Mesendoderm (in vitro differentiated cells): ENCODE measurements around the gene ADCY3.

Source experiments
- DNase-seq: peaks from one replicate; pipeline ENCODE4 v3.0.0; 2013
- H2AK5ac ChIP-seq: 2 replicates; pipeline ENCODE4 v1.6.1; 2013; ENCODE audit warnings: low read length, inconsistent platforms
- H2BK120ac ChIP-seq: 2 replicates; pipeline ENCODE4 v1.6.1; 2013; ENCODE audit warnings: low read depth, mild to moderate bottlenecking, low read length, moderate library complexity, mixed read lengths
- H2BK15ac ChIP-seq: replicated peaks from 2 replicates; pipeline ENCODE4 v1.6.1; 2013; ENCODE audit warnings: low read depth, mild to moderate bottlenecking, moderate library complexity
- H2BK5ac ChIP-seq: 2 replicates; pipeline ENCODE4 v1.6.1; 2013; ENCODE audit warnings: low read length, inconsistent platforms
- H3K18ac ChIP-seq: 2 replicates; pipeline ENCODE4 v1.6.1; 2013; ENCODE audit warnings: mild to moderate bottlenecking, low read length, mixed read lengths
- H3K23ac ChIP-seq: one replicate; pipeline ENCODE4 v1.6.1; 2013; ENCODE audit warnings: low read length
- H3K27ac ChIP-seq: 2 replicates; pipeline ENCODE4 v1.5.1; 2013; ENCODE audit warnings: low read depth, mild to moderate bottlenecking, inconsistent platforms, low read length, moderate library complexity
- H3K27me3 ChIP-seq: 2 replicates; pipeline ENCODE4 v1.6.1; 2013; ENCODE audit warnings: low read length, control low read depth, mild to moderate bottlenecking, inconsistent platforms; ENCODE audit not compliant: insufficient read depth, poor library complexity
- H3K36me3 ChIP-seq: 2 replicates; pipeline ENCODE4 v1.6.1; 2013; ENCODE audit warnings: low read length, inconsistent platforms; ENCODE audit not compliant: control insufficient read depth, insufficient read depth
- H3K4ac ChIP-seq: one replicate; pipeline ENCODE4 v1.6.1; 2013; ENCODE audit warnings: low read depth, mild to moderate bottlenecking, low read length, moderate library complexity
- H3K4me1 ChIP-seq: 2 replicates; pipeline ENCODE4 v1.6.1; 2013; ENCODE audit warnings: low read depth, low read length, inconsistent platforms; ENCODE audit not compliant: control insufficient read depth
- H3K4me2 ChIP-seq: 2 replicates; pipeline ENCODE4 v1.6.1; 2013; ENCODE audit warnings: low read length
- H3K4me3 ChIP-seq: 2 replicates; pipeline ENCODE4 v1.5.1; 2013; ENCODE audit warnings: mild to moderate bottlenecking, low read length
- H3K56ac ChIP-seq: one replicate; pipeline ENCODE4 v1.6.1; 2013; ENCODE audit warnings: low read length
- H3K79me1 ChIP-seq: 2 replicates; pipeline ENCODE4 v1.6.1; 2013; ENCODE audit warnings: low read length, inconsistent platforms
- H3K79me2 ChIP-seq: 2 replicates; pipeline ENCODE4 v1.6.1; 2013; ENCODE audit warnings: mild to moderate bottlenecking, low read length; ENCODE audit not compliant: control insufficient read depth, insufficient read depth
- H3K9ac ChIP-seq: 2 replicates; pipeline ENCODE4 v1.6.1; 2013; ENCODE audit warnings: low read length, inconsistent platforms
- H4K5ac ChIP-seq: one replicate; pipeline ENCODE4 v1.6.1; 2013; ENCODE audit warnings: low read length
- H4K8ac ChIP-seq: one replicate; pipeline ENCODE4 v1.6.1; 2013; ENCODE audit warnings: low read depth, mild to moderate bottlenecking, control low read depth, low read length, moderate library complexity
- WGBS: extraction: QIAGEN DNeasy Blood & Tissue Kit; methylation state at CpG from one replicate; pipeline ENCODE4 v1.1.7; 2013; ENCODE audit warnings: low lambda C conversion rate, missing lambda C conversion rate; ENCODE audit not compliant: insufficient coverage; ENCODE audit errors: extremely low coverage; 5-methylcytosine and 5-hydroxymethylcytosine counted together

ADCY3 gene

DNA sequence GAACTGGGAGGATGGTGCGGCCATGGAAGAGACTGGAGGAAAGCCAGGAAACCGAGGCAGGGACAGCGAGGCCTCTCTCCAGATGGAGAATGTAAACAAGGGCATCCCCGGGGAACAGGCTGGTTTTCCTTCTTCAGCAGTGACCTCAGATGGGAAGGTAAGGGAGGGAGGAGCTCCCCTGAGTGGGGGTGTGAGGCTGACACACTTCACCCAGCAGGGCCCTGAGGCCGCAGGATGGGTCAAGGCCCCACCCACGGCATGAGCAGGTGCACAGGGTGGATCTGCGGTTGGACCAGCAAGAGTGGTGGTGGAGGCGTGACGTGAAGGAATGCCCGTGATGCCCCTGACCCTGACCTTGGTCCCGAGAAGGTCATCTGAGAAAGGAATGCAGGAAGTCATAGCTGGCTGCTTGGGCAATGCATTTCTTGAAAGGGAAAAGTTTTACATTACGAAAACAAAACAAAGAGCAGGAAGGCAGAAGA is 48.1 kb downstream of the ADCY3 start:
- Histone ChIP-seq H3K4me2 (no peak overlapping the region), H3K79me2 (no peaks in the 10 kb centered on the region), H3K9ac (no peak overlapping the region), H4K8ac (no peak overlapping the region), H3K4me1 (no peaks in the 10 kb centered on the region), H3K27me3 (no peaks in the 10 kb centered on the region), H4K5ac (no peak overlapping the region), H2AK5ac (no peak overlapping the region), H3K56ac (no peak overlapping the region), H3K4me3 (no peak overlapping the region), H2BK120ac (no peak overlapping the region), H2BK15ac (no peak overlapping the region), H3K23ac (no peak overlapping the region), H3K4ac (no peak overlapping the region), H3K18ac (no peak overlapping the region), H3K79me1 (no peaks in the 10 kb centered on the region), H2BK5ac (no peak overlapping the region), H3K36me3 (no peaks in the 10 kb centered on the region), H3K27ac (no peak overlapping the region)
- peak; percentile 24 for DNase-seq
- WGBS = no CpG with 5 or more reads among the region's 12 CpGs

DNA sequence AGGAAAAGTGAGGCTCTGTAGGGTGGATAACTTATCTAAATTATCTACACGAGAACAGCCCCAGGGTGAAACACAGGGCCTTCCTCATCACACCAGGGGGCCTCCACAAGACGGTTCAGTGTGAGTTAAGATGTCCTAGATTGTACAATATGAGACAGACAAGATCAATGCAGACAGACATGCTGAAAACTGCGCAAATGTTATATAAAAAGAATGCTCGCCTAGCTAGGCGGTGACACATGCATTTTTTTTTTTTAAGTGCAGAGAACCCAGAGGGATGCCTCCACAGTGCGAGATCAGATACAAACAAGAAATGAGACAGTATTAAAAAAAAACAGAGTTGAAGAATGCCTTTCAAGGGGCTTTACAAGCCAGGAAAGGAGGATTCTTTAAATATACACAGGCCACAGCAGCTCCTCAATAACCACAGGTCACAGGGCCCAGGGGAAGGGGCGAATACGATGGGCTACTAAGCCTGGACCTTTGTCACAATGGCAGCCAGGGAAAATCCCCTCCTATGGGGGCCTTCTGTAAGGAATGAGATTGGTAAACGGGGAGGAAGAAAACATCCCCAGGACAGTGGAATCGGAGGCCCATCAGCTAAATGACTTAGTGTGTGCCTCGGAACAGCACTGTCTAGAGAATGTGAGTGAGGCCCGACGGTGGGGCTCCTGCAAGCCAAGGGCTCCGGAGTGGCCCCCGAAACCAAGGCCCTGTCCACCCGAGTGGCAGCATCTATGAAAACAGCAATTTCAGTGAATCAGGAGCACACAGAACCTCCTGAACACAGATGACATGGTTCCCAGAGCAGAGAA is 48.9 kb downstream of the ADCY3 start:
- H4K5ac ChIP-seq = no peak overlapping the region
- no peak overlapping the region for H2BK5ac ChIP-seq
- no peak overlapping the region for H3K23ac ChIP-seq
- H2BK120ac ChIP-seq = no peak overlapping the region
- no peaks in the 10 kb centered on the region for H3K27me3 ChIP-seq
- H3K4ac ChIP-seq = no peak overlapping the region
- H4K8ac ChIP-seq = no peak overlapping the region
- no peak overlapping the region for H3K4me2 ChIP-seq
- H3K36me3 ChIP-seq = no peaks in the 10 kb centered on the region
- H2BK15ac ChIP-seq = no peak overlapping the region
- H3K18ac ChIP-seq = no peak overlapping the region
- no peak overlapping the region for H3K56ac ChIP-seq
- H3K9ac ChIP-seq = no peak overlapping the region
- no peak overlapping the region for H2AK5ac ChIP-seq
- no CpG with 5 or more reads among the region's 16 CpGs for WGBS
- H3K4me1 ChIP-seq = no peaks in the 10 kb centered on the region
- H3K4me3 ChIP-seq = no peak overlapping the region
- no peaks in the 10 kb centered on the region for H3K79me1 ChIP-seq
- DNase-seq = no peak
- no peaks in the 10 kb centered on the region for H3K79me2 ChIP-seq
- H3K27ac ChIP-seq = no peak overlapping the region

DNA sequence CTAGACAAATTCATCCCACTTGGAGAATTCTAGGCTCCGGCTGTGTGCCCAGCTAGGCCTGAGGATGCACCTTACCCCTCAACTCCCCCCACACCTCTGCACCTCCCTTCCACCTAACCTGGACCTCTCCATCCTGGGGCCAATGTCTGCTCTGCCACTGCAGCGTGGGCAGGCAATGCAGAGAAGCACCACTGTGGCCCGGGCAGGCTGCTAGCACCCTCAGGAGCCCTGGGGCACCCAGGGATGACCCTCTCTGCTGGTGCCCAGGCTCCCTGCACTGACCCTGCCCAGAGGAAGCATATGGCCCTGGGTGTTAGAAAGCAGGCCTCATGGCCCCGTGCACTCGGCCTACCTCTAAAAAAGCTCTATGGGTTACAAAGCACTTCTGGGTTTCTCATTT is 49.6 kb downstream of the ADCY3 start:
- Histone ChIP-seq H3K4me1 (no peaks in the 10 kb centered on the region), H2AK5ac (no peak overlapping the region), H2BK15ac (no peak overlapping the region), H4K5ac (no peak overlapping the region), H3K4me2 (no peak overlapping the region), H3K18ac (no peak overlapping the region), H3K56ac (no peak overlapping the region), H3K4me3 (no peak overlapping the region), H2BK120ac (no peak overlapping the region), H3K4ac (no peak overlapping the region), H3K27me3 (no peaks in the 10 kb centered on the region), H3K23ac (no peak overlapping the region), H3K79me1 (no peaks in the 10 kb centered on the region), H3K9ac (no peak overlapping the region), H3K36me3 (no peaks in the 10 kb centered on the region), H4K8ac (no peak overlapping the region), H3K79me2 (no peaks in the 10 kb centered on the region), H3K27ac (no peak overlapping the region), H2BK5ac (no peak overlapping the region)
- no peak for DNase-seq
- no CpG with 5 or more reads among the region's 5 CpGs for WGBS

DNA sequence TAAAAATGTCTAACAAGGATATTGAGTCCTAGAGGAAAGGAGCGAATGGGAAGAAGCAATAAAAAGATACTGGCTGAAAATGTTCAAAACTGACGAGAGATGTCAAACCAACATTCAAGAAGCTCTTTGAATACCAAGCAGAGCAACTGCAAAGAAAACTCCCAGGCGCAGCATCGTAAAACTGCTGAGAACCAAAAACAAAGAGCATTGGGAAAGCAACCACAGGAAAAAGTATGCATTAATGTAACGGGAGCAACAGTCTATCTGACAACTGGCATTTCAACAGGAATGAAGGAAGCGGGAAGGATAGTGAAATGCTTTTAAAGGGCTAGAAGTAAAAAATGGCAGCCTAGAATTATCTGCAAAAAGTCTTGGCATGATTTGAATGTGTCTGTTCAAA is 53.1 kb downstream of the ADCY3 start:
- no CpG with 5 or more reads among the region's 6 CpGs for WGBS
- H3K4ac ChIP-seq = no peak overlapping the region
- H3K27me3 ChIP-seq = no peaks in the 10 kb centered on the region

DNA sequence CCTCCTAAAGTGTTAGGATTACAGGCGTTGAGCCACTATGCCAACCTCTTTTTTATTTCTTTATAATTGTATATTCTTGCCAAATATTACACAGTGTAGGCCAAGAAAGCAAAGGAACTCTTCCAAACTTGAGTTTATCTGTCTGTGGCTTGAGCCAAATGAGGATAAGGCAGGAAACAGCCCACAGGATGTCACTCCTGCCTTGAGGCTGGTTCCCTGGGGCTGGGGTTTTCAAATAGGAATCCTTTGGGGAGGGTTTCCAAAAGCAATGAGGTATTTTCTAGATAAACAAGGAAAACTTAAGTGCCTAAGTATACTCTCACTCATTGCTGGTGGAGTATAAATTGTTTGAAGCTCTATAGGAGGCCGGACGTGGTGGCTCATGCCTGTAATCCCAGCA is 56.4 kb downstream of the ADCY3 start:
- DNase-seq = peak; percentile 17
- Histone ChIP-seq H4K5ac (no peak overlapping the region), H3K56ac (no peak overlapping the region), H3K9ac (no peak overlapping the region), H3K79me2 (no peaks in the 10 kb centered on the region), H4K8ac (no peak overlapping the region), H3K4me3 (no peak overlapping the region), H3K4me2 (no peak overlapping the region), H3K36me3 (no peaks in the 10 kb centered on the region), H2BK5ac (no peak overlapping the region), H3K4me1 (no peaks in the 10 kb centered on the region), H2AK5ac (no peak overlapping the region), H3K4ac (no peak overlapping the region), H3K79me1 (no peaks in the 10 kb centered on the region), H2BK120ac (no peak overlapping the region), H3K27me3 (no peaks in the 10 kb centered on the region), H3K18ac (no peak overlapping the region), H3K23ac (no peak overlapping the region), H2BK15ac (no peak overlapping the region), H3K27ac (no peak overlapping the region)
- WGBS = no CpG with 5 or more reads among the region's 3 CpGs

More for the DNA sequence above, 53.1 kb downstream of the ADCY3 start:
- H3K4me2 ChIP-seq = no peak overlapping the region
- H4K5ac ChIP-seq = no peak overlapping the region
- H3K18ac ChIP-seq = no peak overlapping the region
- H3K36me3 ChIP-seq = no peaks in the 10 kb centered on the region
- H4K8ac ChIP-seq = no peak overlapping the region
- no peak overlapping the region for H2BK120ac ChIP-seq
- H3K9ac ChIP-seq = no peak overlapping the region
- no peak overlapping the region for H3K56ac ChIP-seq
- no peaks in the 10 kb centered on the region for H3K79me2 ChIP-seq
- H3K79me1 ChIP-seq = no peaks in the 10 kb centered on the region
- no peak overlapping the region for H3K27ac ChIP-seq
- H2BK5ac ChIP-seq = no peak overlapping the region
- H3K4me3 ChIP-seq = no peak overlapping the region
- H3K4me1 ChIP-seq = no peaks in the 10 kb centered on the region
- H3K23ac ChIP-seq = no peak overlapping the region
- H2AK5ac ChIP-seq = no peak overlapping the region
- no peak for DNase-seq
- no peak overlapping the region for H2BK15ac ChIP-seq

DNA sequence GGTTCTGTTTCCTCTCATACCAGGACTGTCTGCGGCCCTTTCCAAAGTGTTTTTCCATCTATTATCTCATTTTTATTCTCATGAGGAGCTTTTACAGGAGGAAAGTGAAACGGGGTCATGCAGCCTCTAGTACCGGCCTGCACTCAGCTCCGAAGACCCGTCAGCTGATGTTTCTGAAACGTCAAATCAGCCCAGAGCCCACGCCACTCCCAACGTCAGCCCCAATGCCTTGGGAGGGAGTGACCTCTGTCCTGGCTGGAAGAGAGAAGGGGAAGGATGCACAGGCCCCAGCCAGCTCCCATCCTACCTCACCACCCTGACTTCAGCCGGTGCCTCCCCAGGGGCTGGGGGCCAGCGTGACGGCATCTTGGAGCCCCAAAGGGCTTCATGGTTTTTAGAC is 58.5 kb downstream of the ADCY3 start:
- Histone ChIP-seq H3K4me1 (no peaks in the 10 kb centered on the region), H3K4me3 (no peak overlapping the region), H3K27me3 (no peaks in the 10 kb centered on the region), H4K5ac (no peak overlapping the region), H3K23ac (no peak overlapping the region), H3K79me2 (no peaks in the 10 kb centered on the region), H2BK120ac (no peak overlapping the region), H3K4ac (no peak overlapping the region), H2BK15ac (no peak overlapping the region), H3K36me3 (no peaks in the 10 kb centered on the region), H4K8ac (no peak overlapping the region), H3K18ac (no peak overlapping the region), H3K56ac (no peak overlapping the region), H3K9ac (no peak overlapping the region), H2AK5ac (no peak overlapping the region), H2BK5ac (no peak overlapping the region), H3K4me2 (no peak overlapping the region), H3K79me1 (no peaks in the 10 kb centered on the region), H3K27ac (no peak overlapping the region)
- DNase-seq = no peak
- no CpG with 5 or more reads among the region's 11 CpGs for WGBS
